ENCODE data around the gene LNX1.
A peak's percentile ranks its signal among the peaks of the same experiment; 100 is the strongest.
"Not testable (repeated sequence)": the region's sequence is repeated elsewhere in the genome, so short reads cannot be mapped to it uniquely, and the experiment has no call there.

Gene LNX1

DNA sequence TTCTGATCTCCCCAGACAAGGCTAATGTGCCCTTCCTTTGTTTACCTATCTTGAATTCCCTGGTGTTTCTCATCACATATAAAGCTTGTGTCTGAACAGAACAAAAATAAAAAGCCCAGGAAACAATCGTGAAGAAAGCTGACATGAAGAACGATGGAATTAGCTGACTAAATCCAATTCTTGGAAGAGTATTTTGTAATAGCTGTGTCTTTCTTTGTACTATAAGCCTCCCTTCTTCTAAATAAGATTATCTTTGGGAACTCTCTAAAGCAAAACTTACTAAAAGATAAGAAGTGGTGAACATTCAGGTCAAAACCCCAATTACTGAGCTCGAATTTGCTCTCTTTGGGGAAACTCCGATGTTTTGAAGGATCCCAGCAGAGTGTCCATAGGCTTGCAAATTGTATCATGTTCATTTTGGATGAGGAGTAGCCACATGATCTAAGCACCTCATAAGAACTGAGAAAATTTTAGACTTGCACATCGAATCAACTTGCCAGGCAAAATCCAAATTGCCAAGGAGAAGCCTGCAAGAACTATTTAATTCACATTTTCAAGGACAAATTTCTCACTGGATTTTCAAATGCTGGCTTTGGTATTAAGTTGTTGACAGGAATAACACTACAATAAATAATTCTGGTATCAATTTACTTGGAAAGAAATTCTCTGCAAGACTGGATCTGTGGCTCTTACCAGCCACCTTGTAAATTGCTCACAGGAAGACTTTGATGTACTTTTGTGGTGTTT, 106.2 kb downstream of the LNX1 start:
- no peak for DNase-seq
- intact Hi-C loops (cut with DNase I): no loop called here

DNA sequence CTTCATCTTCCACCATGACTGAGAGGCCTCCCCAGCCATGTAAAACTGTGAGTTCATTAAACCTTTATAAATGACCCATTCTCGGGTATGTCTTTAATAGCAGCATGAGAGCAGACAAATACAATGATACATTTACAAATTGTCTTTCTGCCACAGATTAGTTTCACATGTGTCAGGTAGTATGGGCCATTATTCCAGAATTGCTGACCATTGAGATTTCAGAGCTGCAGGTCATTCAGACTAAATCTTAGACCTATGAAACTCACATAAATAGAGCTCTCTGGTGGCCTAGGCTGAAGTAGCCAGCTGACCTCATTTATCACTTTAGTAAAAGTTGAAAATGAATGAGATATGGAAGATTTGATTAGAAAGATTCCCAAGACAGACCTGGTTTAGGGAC, 108.0 kb downstream of the LNX1 start:
- intact Hi-C loops (cut with DNase I): no loop called here

DNA sequence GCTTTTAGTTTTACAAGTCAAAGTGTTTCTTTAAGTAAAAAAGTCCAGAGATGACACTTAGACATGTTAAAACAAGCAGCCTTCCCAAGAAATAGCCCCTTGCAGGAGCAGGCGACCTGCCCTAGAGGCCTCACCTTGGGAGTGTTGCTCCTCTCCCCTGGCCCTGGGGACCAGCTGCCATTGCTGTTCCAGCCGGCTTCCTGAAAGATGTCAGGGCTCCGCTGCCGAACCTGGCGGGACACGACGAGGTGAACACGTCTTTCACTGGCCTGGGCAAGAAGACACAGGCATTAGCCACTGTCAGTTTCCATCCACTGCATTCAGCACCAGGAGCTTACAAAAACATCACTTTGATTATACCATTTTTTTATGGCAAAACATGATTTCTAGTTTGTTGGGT, 109.7 kb downstream of the LNX1 start:
- intact Hi-C loops (cut with DNase I): no loop called here
- no peak for DNase-seq

More for the DNA sequence above, 108.0 kb downstream of the LNX1 start:
- DNase-seq: no peak

DNA sequence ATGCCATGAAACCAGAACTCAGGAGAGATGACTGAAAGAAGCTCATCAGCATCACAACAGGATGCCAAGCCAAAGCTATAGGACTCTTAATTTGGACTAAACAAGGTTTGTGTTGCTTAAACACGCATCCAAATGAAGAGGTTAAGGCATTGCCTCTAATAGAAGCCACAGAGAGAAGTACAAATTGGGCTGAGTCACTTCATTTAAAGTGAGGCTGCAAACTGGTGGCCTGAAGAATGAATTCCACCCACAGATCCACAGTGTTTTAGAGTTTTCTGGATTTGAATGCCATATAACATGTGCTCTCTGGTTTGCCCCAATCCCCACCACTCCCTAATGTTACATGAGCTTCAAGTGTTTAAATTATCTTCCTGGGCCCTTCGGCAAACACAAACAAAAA, 110.4 kb downstream of the LNX1 start:
- peak in 2 of 42 donors; percentile 7 to 27 for DNase-seq
- intact Hi-C loops (cut with DNase I): no loop called here

DNA sequence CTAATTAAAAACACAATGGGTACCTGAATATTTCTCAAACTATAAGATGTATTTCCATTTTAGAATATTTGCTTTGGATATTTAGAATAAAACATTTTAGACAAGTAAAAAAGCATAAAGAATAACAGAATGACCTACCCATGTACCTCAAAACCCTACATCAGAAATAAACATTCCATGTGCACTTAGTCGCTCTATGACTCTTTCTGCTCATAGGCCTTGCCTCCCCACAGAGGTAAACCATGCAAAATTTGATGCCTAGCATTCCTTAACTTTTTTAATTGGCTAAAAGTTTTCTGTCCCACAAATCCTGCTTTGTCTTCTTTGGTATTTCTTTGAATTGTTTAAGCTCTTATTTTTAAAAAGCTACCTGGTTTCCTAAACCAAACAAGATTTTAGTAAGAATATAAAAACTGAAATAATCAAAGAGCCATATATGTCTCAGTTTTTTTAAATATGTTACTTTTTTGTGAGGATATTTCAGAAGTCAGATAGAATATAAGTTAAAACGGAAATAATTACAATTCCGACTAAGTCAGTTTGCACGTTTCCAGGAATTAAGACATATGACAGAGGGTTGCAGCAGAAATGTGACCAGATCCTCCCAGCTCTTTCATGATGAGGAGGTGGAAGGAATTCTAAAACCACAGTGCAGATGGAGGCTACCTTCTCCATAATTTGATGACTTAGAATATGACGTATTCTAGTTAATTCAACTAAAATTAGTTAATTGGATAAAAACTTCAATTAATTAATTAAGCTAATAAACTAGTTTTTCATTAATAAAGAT, 111.4 kb downstream of the LNX1 start:
- intact Hi-C loops (cut with DNase I): no loop called here
- no peak for DNase-seq

DNA sequence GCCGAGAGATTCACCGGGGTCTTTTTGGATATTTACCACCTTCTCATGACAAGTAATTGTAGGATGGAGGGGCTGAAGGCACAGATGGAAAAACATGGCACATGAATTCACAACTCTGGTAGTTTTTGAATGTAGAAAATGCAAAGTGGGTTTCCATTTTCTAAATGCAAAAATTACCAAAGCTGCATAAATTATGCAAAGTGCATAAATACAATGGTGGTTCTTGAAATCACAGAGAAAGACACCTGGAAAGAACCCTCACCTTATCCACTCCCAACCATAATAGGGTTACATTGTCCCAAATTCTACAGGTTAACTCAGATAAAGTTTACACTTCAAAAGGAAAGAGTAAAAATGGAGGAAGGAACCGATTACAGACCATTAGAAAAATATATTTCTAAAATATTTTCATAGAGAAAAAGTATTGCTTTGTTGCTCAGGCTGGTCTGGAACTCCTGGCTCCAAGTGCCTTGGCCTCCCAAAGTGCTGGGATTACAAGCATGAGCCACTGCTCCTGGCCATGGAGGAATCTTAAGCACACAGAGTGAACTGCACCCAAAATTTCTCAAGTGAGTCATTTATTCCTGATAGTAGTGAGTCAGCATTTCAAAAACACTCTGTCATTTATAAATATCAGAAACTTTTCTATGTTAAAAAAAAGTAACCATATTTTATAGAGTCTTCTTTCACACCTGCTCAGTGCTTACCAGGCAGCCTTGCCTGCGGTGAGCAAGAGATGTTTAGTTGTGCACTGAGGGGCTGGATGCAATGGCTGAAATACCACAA, 112.4 kb downstream of the LNX1 start:
- intact Hi-C loops (cut with DNase I): no loop called here
- DNase-seq: peak in 5 of 42 donors; percentile 17 to 47 (median 25)

DNA sequence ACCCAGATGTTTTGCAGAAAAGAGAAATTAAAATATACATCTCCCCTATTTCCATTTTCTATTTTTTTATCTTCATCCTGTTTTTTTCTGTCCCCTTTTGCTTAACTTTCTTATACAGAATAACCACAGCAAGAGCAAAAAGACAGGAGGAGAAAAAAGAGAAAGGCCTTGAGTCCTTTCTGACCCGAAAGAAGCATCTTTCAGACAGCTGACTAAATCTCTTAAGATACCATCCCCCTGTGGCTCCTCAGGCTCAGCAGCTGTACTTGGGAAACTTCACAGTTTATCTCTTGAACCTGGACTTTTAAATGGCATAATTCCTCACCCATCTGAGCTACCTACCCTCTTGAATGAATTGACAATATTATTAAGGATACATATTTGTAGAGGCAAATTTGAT, 113.7 kb downstream of the LNX1 start:
- intact Hi-C loops (cut with DNase I): no loop called here

DNA sequence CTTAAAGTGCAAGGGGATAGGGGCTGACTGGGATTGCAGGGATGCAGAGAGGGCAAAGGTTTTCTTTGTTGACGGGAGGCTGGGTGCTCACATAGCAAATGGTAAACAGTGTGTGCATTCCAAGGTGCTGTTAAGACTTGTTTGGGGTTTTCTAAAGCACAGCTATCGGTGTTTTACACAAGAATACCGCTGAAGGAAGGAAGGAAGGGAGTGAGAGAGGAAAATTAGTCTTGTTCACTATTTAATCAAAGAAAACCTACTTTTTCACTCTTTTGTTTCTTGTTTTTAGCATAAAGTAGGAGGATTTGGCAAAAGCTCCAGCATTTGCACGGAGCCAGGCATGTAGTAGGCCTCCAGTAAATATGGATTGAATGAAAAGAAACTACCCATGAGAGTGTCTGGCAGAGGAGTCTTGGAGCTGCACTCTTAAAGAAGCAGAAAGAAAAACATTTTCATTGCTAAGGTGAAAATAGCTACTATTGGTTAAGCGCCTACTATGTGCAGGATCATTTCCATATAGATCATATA, 114.2 kb downstream of the LNX1 start:
- intact Hi-C loops (cut with DNase I): no loop called here
- DNase-seq: no peak

More for the DNA sequence above, 113.7 kb downstream of the LNX1 start:
- no peak for DNase-seq

DNA sequence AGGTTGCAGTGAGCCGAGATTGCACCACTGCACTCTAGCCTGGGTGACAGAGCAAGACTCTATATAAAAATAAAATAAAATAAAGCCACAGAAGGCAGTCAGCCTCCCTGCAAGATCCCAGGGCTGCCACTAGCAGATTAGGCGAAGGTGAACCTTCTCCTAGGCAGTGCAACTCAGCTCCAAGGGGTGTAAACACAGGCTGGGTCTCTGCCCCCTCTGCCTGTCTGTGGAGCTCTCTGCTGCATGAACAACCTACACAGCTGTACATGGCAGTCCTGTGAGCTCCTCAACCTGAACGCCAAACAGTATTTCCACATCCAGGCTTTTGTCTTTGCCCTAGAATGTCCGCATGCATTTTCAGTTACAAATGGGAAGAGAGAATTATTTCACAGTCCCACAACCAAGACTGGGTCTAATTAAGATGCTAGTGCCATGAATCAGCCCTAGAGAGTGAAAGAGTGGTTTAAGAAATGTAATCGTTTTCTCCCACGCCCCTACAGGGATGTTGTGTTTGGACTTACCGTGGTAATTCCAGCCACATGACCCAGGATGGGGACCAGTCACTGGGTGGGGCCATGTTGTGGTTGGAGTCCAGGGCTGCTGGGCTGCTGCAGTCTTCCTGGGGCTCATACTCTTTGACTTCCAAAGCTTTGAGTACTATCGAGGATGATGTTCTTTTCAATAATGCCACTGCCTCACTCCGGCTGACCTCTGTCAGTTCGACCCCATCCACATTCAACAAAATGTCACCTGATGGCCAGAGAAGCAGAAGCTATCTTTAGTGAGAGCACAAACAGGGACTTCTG, 114.9 kb downstream of the LNX1 start:
- peak in 5 of 42 donors; percentile 9 to 61 (median 32) for DNase-seq
- intact Hi-C loops (cut with DNase I): no loop called here

DNA sequence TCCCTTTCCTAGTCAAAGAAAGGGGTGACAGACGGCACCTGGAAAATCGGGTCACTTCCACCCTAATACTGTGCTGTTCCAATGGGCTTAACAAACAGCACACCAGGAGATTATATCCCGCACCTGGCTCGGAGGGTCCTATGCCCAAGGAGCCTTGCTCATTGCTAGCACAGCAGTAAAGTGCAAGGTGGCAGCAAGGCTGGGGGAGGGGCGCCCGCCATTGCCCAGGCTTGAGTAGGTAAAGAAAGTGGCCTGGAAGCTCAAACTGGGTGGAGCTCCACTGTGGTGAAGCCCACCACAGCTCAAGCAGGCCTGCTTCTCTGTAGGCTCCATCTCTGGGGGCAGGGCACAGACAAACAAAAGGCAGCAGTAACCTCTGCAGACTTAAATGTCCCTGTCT, 124.7 kb downstream of the LNX1 start:
- intact Hi-C loops (cut with DNase I): not testable (repeated sequence)

DNA sequence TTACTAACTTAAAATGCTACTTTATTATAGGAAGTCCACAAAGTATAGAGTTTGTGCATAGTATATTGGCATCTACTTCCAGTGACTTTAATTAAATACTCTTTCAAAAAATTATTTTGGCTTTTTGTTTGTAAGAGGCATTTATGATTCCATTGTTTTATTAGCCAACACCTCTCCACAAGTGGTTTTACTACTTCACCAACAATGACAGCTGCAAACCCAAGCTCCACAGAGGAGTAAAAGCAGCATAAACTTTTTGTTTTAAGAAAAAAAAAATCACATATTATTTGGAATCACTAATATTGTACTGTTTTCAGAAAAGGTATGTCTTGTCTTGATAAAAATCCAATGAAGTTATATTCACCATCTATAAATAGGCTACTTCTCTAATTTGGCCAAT, 125.4 kb downstream of the LNX1 start:
- DNase-seq: no peak
- intact Hi-C loops (cut with DNase I): no loop called here

More for the DNA sequence above, 124.7 kb downstream of the LNX1 start:
- DNase-seq: not testable (repeated sequence)

DNA sequence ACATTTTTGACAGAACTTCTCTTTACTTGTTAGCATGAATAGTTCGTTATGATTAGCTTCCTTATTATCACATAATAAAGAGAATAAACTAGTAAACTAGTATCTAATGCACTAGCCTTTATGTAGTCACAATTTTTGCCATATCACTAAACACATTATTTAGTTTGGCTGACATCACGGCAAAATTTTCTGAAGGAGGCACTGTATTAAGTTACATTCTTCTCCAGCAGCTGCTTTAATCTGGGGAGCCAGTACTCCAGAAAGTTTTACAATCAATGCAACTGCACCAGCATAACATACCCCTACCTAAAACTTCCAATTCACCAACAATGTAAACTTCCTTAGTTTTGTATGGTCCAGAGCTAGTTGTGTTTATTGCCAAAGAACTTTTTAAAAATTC, 126.0 kb downstream of the LNX1 start:
- DNase-seq: no peak
- intact Hi-C loops (cut with DNase I): no loop called here

DNA sequence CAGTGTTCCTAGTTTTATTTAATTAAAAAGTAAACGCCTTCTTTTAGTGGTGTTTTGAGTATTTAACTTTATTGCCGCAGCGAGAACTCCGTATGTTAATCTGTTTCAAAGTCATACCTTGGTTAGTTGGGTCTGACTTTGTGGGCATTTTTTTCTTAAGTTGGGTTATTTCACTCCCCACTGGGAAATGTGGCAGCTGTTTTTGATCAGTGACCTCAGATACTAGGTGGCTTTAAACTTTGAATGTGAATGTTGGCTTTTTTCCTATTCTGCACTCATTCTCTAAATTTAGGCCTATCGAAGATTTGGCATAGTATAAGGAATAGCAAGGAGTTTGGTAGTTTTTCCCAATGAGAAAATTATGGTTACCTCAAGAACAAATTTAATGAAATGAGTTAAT, 127.9 kb downstream of the LNX1 start:
- intact Hi-C loops (cut with DNase I): no loop called here
- DNase-seq: no peak

DNA sequence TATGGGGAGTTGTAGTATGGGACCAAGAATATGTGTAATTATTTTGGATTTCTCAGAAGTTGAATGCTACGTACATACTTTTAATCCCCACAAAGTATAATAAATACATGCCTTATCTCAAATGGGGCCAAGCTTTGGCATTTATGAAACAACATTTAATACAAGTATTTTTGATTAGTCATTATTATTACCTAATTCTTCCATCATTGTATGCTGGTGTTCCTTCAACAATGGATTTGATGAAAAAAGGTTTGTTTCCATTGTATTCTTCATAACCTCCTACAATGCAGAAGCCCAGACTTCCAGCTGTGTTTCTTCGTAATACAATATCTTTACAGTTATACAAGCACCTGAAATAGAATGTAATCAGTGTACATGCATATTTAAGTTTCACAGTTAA, 130.0 kb downstream of the LNX1 start:
- intact Hi-C loops (cut with DNase I): no loop called here
- no peak for DNase-seq

DNA sequence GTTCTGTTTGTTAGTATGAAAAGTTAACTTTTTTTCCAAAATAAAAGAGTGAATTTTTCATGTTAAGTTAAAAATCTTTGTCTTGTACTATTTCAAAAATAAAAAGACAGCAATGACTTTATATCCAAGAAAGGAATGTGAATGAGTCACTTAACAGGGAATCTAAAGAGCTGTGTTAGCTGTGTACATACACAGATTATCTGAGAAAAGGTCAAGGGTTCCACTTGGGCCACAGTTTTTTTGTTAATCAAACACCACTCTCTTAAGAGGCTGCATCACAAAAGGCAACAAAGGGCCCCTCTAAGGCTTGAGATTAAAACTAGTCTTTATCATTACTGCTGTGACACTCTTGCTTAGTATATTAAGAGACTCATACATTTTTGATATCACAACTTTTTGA, 131.7 kb downstream of the LNX1 start:
- DNase-seq: no peak
- intact Hi-C loops (cut with DNase I): no loop called here

DNA sequence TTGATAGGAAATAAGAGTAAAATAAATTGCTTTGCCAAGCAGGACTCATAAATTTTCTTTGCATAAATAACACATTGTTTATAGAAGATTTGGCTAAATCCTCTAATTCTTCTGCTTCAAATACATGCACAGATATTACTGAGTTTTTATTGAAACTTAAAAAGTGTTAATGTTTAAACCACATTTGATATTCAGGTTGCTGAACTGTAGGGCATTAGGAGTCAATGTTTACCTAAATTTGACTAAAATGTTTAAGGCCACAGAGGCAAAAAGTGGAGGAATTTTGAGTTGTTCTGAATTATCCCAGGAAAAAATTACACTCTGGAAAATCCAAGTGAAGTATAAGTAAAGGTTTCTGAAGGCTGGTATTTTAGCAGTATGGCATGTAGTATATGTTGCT, 135.1 kb downstream of the LNX1 start:
- intact Hi-C loops (cut with DNase I): no loop called here
- DNase-seq: no peak

DNA sequence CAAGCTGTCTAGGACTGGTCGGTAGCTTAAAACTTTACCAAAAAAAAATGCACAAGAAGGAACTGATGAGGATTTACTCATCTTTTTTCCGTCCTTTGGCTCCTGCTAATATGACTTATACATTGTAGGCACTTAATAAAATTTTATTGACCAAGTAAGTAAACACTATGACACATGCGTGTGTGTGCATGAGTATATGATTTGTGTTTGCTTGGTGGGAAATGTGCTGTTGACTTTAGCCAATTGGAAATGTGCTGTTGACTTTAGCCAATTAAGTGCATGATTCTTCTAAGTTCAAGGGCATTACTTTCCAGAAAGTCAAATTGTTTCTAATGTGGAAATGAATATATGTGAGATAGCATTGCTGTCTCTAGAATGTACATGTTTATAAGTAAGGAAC, 135.5 kb downstream of the LNX1 start:
- no peak for DNase-seq
- intact Hi-C loops (cut with DNase I): no loop called here

DNA sequence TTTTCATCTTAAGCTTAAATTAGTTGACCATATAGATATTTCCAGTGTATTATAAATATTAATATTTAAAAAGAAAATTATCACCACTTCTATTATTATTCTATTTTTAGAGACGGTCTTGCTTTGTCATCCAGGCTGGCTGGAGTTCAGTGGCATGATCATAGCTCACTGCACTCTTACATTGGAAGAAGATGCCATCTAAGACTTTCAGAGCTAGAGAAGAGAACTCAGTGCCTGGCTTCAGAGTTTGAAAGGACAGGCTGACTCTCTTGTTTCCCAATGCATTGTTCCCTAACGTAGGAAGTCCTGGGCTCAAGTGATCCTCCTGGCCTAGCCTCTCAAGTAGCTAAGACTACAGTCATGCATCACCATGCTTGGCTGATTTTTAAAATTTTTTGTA, 137.9 kb downstream of the LNX1 start:
- no peak for DNase-seq
- intact Hi-C loops (cut with DNase I): no loop called here

DNA sequence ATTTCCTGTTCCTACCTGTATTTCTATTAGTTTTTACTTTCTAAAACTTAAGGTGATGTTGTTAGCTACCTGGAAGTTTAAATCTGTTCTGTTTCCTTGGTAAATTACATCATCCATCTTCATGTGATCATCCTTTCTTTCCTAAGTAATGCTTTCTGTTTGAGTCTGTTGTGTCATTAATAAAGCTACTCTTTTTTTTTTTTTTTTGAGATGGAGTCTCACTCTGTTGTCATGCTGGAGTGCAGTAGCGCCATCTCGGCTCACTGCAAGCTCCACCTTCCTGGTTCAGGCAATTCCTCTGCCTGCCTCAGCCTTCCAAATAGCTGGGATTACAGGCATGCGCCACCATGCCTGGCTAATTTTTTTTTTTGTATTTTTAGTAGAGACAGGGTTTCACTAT, 140.5 kb downstream of the LNX1 start:
- DNase-seq: peak in 18 of 42 donors; percentile 6 to 61 (median 28)
- intact Hi-C loops (cut with DNase I): no loop called here

Measured in head of caudate nucleus (tissue), 42 donors.